NOMO-1 treated with dmso at 0.1 percent for 144 hours (cell line): Measurements from ENCODE around the gene PIEZO1.
"Not testable (repeated sequence)": the region's sequence is repeated elsewhere in the genome, so short reads cannot be mapped to it uniquely, and the experiment has no call there.

Experiments
- DNase-seq: peaks from one replicate; lab custom pipeline; 2025; ENCODE audit not compliant: unreplicated experiment; lab: John Stamatoyannopoulos, UW

Gene PIEZO1

DNA sequence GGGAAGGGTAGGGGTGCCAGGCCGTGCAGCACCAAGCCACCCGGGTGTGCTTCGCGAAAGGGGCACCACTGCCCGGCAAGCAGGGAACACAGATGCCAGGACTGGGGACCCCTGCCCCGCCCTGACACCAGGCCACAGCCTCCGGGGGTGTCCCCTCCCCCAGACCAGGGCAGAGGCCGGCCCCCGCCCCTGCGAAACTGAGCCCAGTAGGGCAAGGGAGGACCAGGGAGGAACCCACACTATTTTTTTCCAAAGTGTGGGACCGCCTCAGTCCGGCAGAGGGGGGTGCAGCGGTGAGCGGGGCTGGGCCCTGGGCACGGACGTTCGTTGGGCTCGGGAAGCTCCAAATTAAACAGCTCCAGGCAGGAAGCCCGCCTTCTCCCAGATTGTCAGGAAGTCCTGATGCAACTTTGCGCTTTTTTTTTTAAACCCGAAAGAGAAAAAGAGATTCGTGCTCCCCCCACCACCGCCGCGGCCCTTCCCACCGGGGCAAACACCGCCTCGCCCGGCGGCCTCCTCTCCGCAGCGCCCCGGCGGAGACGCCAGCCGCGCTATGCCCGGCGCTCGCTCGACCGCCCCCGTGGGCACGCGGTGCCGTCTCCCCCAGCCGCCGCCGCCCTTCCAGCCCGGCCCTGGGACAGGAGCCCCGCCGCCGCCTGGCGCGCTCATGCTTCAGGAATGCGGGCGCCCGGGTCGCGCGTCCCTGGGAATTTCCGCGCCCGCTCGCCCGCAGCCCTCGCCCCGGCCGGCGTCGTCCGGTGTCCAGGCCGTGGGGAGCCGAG is 755 bp downstream of the PIEZO1 start:
- DNase-seq, result peak; percentile 46

- no peak for DNase-seq
These were observed 1.5 kb downstream of the PIEZO1 start for GRCh38 chr16:88783391-88784073.

DNA sequence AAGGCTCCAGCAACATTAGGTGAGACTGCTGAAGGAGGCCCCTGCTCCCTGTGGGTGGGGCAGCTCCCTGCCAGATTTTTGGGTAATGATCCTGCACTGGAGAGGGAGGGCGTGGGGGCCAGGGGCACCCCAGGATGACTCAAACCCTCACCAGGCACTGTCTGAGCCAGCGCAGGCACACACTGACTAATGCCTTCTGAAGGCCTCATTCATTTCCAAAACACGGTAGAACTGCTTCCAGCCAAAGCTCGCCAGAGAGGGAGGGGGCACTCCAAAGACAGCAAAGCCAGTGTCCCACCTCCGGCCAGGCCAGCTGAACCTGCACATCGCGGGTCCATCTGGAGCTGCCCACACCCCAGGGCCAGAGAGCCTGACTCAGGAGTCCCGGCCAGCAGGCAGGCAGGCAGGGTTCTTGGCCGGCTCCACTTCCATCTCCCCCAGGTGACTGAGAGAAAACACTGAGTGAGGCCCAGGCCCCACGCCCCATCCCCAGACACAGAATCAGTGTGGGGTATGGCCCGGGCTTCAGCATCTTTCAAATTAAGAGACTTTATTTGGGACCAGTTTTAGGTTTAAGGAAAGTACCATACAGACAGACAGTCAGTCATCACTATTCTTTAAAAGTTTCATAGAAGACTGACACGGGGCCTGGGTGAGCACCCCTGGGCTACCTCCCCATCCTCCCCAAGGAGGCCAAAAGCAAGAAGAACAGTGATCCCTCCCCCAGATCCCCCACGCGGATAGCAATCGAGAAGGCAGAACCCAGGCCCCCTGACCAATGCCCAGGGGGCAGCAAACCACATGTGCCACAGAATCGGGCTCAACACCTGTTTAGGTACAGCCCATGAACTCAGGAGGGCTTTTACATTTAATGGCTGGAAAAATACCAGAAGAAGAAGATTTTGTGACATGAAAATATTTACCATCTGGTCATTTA is 2.3 kb downstream of the PIEZO1 start:
- no peak for DNase-seq

GRCh38 chr16:88781140-88782077 is 3.6 kb downstream of the PIEZO1 start:
- no peak for DNase-seq

DNA sequence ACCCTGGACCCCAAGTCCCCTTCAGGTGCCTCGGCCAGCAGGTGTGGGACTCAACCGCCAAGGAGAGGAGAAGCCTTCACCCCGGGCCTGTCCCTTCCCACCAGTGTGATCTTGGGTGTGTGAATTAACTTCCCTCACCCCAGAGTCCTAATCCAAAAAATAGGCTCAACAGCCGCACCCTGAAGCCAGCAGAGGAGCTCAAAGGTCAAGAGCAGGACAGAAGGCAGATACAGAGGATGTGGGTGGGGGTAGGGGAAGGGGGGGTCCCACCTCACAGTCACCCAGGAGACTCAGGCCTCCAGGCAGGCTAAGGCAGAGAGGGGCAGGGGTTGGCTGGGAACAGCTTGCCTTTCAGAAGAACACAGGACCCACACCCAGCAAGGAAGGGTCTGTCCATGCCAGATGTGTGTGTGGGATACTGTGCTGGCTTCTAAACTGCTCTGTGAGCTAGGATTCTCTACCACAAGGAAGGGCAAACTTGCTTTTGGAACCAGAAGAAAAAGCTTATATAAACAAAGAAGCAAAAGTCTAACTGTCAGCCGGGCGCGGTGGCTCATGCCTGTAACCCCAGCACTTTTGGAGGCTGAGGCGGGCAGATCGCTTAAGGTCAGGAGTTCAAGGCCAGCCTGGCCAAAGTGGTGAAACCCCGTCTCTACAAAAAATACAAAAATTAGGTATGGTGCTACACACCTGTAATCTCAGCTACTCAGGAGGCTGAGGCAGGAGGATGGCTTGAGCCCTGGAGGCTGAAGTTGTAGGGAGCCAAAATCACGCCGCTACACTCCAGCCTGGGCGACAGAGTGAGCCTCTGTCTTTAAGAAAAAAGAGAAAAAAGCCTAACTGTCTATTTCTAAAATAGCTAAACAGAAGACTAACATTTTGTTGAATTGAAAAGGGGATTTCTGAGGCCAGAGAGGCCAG is 4.6 kb downstream of the PIEZO1 start:
- no peak for DNase-seq

GRCh38 chr16:88779406-88780141 is 5.4 kb downstream of the PIEZO1 start:
- no peak for DNase-seq

DNA sequence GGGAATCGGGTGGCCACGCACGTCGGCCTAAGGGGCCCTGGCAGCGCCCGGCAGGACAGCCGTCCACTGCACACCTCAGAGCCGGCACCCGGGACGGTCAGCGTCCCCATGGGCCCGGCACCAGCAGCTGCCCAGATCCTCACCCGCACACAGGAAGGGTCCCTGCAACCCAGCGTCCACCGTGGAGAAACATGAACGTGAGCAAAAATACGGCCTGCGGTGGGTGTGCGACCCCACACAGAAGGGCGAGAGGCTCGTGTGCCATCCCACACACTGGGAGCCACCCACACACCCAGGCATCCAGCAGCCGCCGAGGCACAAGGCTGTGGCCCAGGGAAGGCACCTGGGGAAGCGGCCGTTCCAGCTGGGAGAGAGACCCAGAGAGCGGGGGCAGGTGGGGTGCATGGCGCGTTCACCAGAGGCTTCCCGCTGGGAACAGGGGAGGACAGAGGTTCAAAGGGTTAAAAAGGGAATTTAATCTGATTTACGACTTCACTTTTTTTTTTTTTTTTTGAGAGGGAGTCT is 6.4 kb downstream of the PIEZO1 start:
- no peak for DNase-seq

DNA sequence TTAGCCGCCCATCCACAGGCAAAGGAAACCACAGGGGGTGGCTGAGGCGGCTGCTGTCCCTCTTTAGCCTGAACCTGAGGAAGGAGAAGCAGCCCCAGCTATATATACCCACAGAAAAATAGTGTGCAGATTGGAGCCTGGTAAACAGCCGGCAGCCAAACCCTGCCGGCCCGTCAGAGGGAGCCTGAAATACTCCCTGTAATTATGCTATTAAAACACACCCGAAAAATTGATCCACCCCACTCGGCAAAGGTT is 6.8 kb downstream of the PIEZO1 start:
- no peak for DNase-seq

- no peak for DNase-seq
These were observed 7.3 kb downstream of the PIEZO1 start for GRCh38 chr16:88777471-88778270.

DNA sequence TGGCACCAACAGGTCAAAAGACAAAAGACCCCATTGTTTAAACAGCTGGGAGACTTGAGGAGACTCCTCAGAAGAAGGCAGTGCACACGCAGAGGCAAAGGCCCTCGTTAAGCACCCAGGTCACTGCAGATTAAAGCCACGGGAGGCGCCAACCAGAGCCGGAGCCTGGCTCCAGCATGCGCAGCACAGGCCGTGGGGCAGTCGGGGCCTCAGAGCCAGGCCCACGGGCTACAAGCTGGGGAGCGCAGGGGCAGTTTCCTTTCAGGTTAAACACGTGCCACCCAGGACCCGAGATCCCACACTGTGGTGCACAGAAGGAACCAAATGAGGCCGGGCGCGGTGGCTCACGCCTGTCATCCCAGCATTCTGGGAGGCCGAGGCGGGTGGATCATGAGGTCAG is 9.2 kb downstream of the PIEZO1 start:
- no peak for DNase-seq

DNA sequence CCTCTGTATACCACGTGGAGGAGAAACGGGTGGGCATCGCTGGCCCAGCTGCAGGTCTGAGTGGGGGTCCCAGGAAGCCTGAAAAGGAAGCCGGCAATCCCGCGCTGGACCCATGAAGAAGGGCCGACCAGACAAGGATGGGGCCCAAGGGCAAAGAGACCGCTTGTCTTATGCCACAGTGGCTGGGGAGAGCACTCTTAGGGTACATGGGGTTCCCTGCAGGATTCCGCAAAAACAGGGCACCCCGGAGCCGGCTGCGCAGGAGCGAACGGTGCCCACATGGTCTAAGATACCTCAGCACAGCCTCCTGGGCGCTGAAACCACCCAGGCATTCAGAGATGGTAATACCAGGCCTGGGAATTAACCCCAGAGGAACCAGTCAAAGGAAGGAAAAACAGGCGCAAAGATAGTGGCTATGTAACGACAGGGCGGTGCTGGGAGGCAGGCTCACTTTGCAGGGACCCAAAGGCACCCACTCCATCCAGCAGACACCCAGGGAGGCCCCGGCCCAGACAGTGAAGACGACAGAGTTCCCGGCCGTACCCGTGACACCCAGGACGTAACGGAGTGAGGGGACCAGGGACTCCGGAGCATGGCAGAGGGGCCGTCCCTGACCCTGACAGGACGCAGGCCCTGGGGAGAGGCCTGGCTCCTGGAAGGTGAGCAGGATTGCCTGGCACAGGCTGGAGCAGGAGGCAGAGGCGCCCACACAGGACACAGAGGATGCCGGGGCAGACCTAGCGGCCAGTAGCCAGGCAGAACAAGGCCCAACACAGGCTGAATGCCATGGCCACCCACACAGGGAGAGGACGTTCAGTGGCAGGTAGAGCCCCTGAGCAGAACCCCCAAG is 10.3 kb downstream of the PIEZO1 start:
- no peak for DNase-seq

- DNase-seq, result no peak
These were observed 11.2 kb downstream of the PIEZO1 start for GRCh38 chr16:88773812-88774291.

DNA sequence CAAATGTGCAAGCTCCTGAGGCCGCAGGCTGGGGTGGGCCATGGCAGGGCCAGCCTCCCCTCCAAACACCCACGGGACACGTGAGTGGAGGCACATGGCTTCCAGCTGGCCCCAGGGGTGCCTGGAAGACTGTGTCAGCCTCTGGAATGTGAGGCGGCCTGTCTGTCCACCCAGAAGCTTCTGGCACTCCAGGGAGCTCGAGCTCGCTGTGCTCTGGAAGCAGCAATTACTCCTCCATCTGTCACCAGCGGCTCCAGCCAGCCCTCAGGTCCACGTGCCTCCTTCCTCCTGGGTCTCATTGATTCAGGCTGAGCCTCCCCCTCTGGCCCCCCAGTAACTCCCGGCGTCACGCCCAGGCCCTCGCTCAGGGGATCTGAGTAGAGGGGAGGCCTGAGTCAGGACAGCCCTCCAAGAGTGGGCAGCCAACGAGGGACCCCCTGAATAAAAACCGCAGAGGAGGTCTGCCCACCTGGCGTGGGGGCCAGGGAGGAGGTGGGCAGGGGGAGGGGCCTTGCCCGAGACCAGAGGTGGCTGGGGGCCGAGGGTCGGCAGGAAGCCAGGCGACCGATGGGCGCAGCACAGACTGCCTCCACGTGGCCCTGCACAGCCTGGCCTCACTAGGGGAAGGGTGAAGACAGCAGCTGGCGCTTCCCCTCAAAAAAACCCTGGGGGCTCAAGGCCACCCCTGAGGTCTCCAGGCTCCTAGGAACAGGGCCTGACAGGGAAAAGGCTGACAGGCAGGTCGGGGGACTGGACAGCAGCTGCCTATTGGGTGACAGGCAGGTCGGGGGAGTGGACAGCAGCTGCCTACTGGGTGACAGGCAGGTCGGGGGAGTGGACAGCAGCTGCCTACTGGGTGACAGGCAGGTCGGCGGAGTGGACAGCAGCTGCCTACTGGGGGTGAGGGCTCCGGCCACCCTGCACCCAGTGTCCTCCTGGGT is 11.9 kb downstream of the PIEZO1 start:
- DNase-seq, result no peak

DNA sequence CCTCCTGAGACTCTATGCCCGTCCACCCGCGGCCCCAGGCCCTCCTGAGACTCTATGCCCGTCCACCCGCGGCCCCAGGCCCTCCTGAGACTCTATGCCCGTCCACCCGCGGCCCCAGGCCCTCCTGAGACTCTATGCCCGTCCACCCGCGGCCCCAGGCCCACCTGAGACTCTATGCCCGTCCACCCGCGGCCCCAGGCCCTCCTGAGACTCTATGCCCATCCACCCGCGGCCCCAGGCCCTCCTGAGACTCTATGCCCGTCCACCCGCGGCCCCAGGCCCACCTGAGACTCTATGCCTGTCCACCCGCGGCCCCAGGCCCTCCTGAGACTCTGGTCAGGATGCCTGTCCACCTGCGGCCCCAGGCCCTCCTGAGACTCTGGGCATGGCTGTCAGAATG is 13.2 kb downstream of the PIEZO1 start:
- DNase-seq, result not testable (repeated sequence)

DNA sequence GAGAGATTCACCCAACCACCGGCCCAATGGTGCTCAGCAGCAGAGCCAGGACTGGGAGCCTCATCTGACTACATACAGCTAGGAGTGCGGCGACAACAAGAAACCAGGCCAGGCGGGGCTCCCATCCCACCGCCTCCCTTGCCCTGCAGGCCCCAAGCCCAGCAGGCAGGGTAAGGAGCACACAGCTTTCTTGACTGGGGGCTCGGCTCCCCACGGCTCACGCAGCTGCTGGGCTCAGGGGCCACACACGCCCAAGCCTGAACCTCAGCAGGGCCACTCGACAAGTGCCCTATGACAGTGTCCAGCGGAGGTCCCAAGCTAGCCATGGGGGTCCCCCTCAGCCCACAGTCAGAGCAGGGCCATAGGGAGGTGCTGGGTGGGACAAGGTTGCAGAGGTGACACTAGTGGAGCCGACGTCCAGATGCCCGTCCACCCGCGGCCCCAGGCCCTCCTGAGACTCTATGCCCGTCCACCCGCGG is 13.7 kb downstream of the PIEZO1 start:
- no peak for DNase-seq
